Retina (tissue), 1 donor: ENCODE results near the gene CCL24.
"Not testable (repeated sequence)": the region's sequence is repeated elsewhere in the genome, so short reads cannot be mapped to it uniquely, and the experiment has no call there.

Source experiments
- DNase-seq: peaks from one replicate; pipeline ENCODE4 v3.0.0-alpha.2; 2016

The CCL24 gene

DNA sequence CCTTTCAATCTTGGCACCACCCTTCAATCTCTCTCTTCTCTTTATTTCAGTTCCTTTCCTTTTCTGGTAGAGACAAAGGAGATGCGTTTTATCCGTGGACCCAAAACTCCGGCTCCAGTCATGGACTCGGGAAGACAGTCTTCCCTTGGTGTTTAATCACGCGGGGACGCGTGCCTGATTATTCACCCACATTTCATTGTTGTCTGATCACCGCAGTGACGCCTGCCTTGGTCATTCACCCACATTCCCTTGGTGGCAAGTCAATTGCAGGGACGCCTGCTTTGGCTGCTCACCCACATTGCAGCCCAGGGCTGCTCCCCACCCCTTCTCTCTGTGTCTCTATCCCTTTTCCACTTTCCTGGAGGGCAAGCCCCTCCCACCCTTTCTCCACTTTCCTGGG, 34.1 kb downstream of the CCL24 start:
- DNase-seq = not testable (repeated sequence)

DNA sequence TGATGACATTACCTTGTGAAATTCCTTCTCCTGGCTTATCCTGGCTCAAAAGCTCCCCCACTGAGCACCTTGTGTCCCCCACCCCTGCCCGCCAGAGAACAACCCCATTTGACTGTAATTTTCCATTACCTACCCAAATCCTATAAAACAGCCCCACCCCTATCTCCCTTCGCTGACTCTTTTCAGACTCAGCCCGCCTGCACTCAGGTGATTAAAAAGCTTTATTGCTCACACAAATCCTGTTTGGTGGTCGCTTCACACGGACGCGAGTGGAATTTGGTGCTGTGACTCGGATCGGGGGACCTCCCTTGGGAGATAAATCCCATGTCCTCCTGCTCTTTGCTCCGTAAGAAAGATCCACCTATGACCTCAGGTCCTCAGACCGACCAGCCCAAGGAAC, 34.6 kb downstream of the CCL24 start:
- DNase-seq = not testable (repeated sequence)

DNA sequence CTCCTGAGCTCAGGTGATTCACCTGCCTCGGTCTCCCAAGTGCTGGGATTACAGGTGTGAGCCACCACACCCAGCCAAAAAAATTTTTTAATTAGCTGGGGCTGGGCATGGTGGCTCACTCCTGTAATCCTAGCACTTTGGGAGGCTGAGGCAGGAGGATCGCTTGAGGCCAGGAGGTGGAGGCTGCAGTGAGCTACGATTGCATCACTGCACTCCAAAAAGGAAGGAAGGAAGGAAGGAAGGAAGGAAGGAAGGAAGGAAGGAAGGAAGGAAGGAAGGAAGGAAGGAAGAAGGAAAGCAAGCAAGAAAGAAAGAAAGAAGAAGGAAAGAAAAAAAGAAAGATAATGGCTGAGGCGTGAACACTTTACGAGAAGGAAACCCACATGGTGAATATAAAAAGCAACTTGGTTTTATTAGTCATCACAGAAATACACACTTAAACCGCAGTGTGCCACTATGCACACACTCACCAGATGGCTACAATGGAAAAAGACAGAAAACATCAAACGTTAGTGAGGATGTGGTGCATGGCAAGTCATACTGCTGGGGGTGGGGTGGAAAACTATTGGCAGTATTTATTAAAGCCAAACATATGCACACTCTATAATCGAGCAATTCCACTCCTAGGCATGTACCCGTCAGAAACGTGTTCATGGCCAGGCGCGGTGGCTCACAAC, 37.2 kb downstream of the CCL24 start:
- DNase-seq = no peak

DNA sequence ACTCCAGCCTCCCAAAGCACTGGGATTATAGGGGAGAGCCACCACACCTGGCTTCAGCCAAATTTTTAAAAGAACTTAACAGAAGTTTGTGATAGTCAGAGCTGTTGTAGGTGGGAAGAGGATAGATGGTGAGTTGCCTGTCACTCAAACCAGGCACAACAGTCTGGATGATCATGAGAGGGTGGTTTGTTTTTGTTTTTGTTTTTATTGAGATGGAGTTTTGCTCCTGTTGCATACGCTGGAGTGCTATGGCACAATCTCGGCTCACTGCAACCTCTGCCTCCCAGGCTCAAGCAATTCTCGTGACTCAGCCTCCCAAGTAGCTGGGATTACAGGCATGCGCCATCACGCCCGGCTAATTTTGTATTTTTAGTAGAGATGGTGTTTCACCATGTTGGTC, 39.6 kb downstream of the CCL24 start:
- DNase-seq = not testable (repeated sequence)

DNA sequence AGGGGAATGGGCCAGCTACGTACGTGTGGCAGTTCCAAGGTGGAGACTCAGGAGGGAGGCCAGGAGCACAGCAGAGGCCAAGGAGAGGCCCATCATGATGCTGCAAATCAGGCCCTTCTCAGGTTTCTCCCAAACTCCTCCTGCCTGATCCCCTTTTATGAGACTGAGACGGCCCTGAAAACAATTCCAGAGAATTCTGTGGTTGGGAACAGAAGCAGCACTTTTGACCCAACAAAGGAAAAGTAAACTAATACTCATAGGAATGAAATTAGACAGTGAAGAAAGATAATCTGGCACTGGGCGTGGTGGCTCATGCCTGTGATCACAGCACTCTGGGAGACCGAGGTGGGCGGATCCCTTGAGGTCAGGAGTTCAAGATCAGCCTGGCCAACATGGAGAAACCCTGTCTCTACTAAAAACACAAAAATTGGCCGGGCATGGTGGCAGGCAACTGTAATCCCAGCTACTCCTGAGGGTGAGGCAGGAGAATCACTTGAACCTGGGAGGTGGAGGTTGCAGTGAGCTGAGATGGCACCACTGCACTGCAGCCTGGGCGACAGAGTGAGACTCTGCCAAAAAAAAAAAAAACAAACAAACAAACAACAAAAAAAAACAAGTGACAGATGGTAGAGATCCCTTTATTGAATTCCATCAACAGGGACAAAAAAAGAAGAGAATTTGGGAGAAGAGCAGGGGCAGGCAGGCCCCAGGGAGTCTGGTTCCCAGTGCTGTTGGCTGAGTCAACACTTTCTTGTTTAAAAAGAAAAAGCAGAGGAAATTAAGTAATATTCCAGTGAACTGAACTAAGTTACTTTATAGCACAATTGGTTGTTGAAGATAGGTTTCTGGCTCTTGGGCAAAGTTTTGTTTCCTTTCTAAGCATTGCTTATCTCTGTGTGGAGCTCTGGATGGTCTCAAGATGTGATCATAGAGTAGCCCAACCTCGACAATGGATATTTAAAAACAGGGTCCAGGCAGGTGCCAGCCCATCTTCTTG, 41.2 kb downstream of the CCL24 start, which contains the start of gene CCL26:
Gene CCL26, minus strand, starts transcription at position 131 of the 997 bp plus-strand sequence. Its CDS starts 35 bp downstream, at position 96.
- DNase-seq = no peak

DNA sequence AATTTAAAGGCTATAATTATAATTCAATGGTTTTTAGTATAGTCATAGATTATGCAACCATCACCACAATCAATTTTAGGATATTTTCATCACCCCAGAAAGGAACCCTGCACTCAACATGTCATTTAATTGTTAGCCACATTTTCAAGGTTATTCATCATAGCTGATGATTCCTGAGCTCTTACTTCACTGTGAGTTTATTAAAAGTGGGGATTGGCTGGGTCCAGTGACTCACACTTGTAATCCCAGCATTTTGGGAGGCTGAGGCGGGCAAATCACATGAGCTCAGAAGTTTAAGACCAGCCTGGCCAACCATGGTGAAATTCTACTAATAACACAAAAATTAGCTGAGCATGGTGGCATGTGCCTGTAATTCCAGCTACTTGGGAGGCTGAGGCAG, 42.4 kb downstream of the CCL24 start:
- no peak for DNase-seq

DNA sequence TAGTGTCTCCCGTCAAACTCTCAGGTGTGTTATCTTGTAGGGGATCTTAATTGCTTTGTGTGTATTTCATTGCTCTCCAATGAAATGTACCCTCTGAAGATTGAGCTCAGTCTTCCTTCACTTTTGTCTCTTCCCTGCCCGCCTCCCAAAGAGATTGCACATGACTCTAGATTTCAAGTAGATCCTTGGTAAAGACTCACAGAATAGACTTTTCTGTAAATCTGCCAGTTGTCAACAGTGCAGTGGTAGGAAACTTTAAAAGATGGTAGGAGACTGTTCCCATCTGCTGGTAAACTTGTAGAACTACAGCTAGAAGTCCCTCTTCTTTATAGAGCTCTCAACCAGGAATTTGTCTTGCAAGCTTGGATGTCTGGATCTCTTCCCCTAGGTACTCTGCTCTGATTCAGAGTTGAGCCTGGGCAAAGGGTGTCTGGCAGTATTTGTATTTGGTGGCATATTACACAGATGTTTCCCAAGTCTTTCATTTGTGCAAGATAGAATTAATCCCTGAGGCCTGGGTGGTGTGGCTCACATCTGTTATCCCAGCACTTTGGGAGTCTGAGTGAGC, 51.2 kb downstream of the CCL24 start:
- DNase-seq = peak; percentile 37

DNA sequence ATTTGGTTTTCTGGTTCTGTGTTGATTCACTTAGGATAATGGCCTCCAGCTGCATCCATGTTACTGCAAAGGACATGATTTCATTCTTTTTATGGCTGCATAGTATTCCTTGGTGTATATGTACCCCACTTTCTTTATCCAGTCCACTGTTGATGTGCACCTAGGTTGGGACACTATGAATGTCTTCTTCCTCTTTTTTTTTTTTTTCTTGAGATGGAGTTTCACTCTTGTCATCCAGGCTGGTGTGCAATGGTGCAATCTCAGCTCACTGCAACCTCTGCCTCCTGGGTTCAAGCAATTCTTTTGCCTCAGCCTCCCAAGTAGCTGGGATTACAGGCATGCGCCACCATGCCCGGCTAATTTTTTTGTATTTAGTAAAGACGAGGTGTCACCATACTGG, 51.8 kb downstream of the CCL24 start:
- not testable (repeated sequence) for DNase-seq
